Skeletal muscle tissue (tissue), 4 donors: ENCODE results near the gene TIMM23. TPM values are rescaled to one million over a fixed set of nuclear protein-coding genes. Genes with fewer than 3 reads are reported as not detected.
"Not testable (repeated sequence)": the region's sequence is repeated elsewhere in the genome, so short reads cannot be mapped to it uniquely, and the experiment has no call there.

Experiments used
- H3K27ac ChIP-seq: one replicate; pipeline ENCODE4 v1.7.0; 2013; ENCODE audit warnings: mild to moderate bottlenecking, low read depth, low read length, inconsistent platforms
- H3K27me3 ChIP-seq, 3 donors: one replicate each; pipeline ENCODE4 v1.7.0; 2013; ENCODE audit warnings: low read length in 3 of 3; ENCODE audit not compliant: control insufficient read depth in 3 of 3, insufficient read depth in 3 of 3
- H3K36me3 ChIP-seq, 3 donors: one replicate each; pipeline ENCODE4 v1.7.0; 2013; ENCODE audit warnings: low read length in 3 of 3; ENCODE audit not compliant: control insufficient read depth in 3 of 3, insufficient read depth in 3 of 3
- H3K4me1 ChIP-seq, 3 donors: one replicate each; pipeline ENCODE4 v1.7.0; 2013; ENCODE audit warnings: low read length in 3 of 3, mild to moderate bottlenecking in 3 of 3; ENCODE audit not compliant: control insufficient read depth in 3 of 3, insufficient read depth in 3 of 3
- H3K4me3 ChIP-seq, 3 donors: one replicate each; pipeline ENCODE4 v1.7.0; 2013; ENCODE audit warnings: low read length in 3 of 3
- H3K9ac ChIP-seq, 3 donors: one replicate each; pipeline ENCODE4 v1.7.0; 2013; ENCODE audit warnings: low read length in 3 of 3, mild to moderate bottlenecking in 3 of 3, moderate library complexity in 2 of 3, low read depth in 1 of 3
- H3K9me3 ChIP-seq, 3 donors: one replicate each; pipeline ENCODE4 v1.7.0; 2013; ENCODE audit warnings: low read length in 3 of 3; ENCODE audit not compliant: control insufficient read depth in 3 of 3
- total RNA-seq: library from RNA; depleted of rRNA; stranded (reverse); fragments of >200 nt; gene quantifications from one replicate; pipeline ENCODE4 v1.2.3, GENCODE V29; 2014
- donor health status: Osteomylitis.

TIMM23 gene
- total RNA-seq, 1 donor from 2014 or later, result 61.6 TPM

GRCh38 chr10:45956634-45957033, 15.7 kb upstream of the TIMM23 start:
- not testable (repeated sequence) for H3K36me3 ChIP-seq, H3K4me3 ChIP-seq, H3K27me3 ChIP-seq, H3K9ac ChIP-seq, H3K9me3 ChIP-seq, H3K27ac ChIP-seq, H3K4me1 ChIP-seq

- H3K4me3 ChIP-seq, H3K4me1 ChIP-seq, H3K9ac ChIP-seq, H3K36me3 ChIP-seq, H3K9me3 ChIP-seq, H3K27me3 ChIP-seq, H3K27ac ChIP-seq: not testable (repeated sequence)
Measured at GRCh38 chr10:45957928-45958327, 14.4 kb upstream of the TIMM23 start.

GRCh38 chr10:45962686-45963452, 9.4 kb upstream of the TIMM23 start:
- not testable (repeated sequence) for H3K4me1 ChIP-seq, H3K9ac ChIP-seq, H3K27ac ChIP-seq, H3K27me3 ChIP-seq, H3K9me3 ChIP-seq, H3K36me3 ChIP-seq, H3K4me3 ChIP-seq

DNA sequence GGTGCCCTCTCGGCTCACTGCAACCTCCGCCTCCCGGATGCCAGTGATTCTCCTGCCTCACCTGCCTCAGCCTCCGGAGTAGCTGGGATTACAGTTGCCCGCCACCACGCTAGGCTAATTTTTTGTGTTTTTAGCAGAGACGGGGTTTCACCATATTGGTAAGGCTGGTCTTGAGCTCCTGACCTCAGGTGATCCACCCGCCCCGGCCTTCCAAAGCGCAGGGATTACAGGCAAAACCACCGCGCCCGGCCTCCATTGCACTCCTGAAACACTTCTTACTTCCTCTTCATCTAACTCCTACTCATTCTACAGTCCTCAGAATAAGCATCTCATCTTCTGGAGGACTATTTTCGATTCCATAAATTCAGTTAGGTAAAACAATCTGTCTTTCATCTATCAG, 1.3 kb upstream of the TIMM23 start:
- Histone ChIP-seq H3K9ac (peak overlapping the region in 1 of 3 donors; percentile 86), H3K4me1 (peaks cover 6 to 17% (median 9%) of the 10 kb centered on the region in 3 donors), H3K4me3 (peak overlapping the region; percentile 80 to 86 (median 81))
- H3K27me3 ChIP-seq, H3K36me3 ChIP-seq, H3K27ac ChIP-seq, H3K9me3 ChIP-seq: not testable (repeated sequence)

GRCh38 chr10:45971742-45972105, 565 bp upstream of the TIMM23 start:
- H3K9ac ChIP-seq, result peak overlapping the region; percentile 68 to 86 (median 86)
- H3K4me1 ChIP-seq, result peaks cover 6 to 17% (median 9%) of the 10 kb centered on the region in 3 donors
- peak overlapping the region; percentile 70 for H3K27ac ChIP-seq
- not testable (repeated sequence) for H3K36me3 ChIP-seq, H3K27me3 ChIP-seq, H3K9me3 ChIP-seq
- H3K4me3 ChIP-seq, result peak overlapping the region; percentile 80 to 86 (median 81)

DNA sequence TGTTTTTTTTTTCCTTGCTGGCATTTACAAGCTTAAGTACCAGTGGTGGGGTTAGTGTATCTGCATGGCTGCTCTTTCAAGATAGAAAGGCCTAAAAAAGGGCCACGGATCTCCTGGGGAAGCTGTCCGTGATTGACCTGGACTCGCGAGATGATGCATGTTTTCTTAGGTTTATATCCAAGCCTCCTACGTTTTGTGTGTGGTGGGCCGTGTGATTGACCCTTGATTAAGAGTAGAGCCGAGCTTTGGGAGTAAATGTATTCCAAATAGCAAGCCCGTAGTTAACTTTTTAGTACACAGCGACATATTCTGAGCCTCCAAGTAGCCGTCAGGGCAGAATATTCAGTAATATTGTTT, 502 bp downstream of the TIMM23 start:
- Histone ChIP-seq H3K9ac (peak overlapping the region; percentile 86 to 89 (median 86)), H3K4me3 (peak overlapping the region; percentile 81 to 91 (median 86)), H3K4me1 (peaks cover 6 to 17% (median 9%) of the 10 kb centered on the region in 3 donors), H3K27ac (peak overlapping the region; percentile 70)
- H3K27me3 ChIP-seq, H3K36me3 ChIP-seq, H3K9me3 ChIP-seq: not testable (repeated sequence)

DNA sequence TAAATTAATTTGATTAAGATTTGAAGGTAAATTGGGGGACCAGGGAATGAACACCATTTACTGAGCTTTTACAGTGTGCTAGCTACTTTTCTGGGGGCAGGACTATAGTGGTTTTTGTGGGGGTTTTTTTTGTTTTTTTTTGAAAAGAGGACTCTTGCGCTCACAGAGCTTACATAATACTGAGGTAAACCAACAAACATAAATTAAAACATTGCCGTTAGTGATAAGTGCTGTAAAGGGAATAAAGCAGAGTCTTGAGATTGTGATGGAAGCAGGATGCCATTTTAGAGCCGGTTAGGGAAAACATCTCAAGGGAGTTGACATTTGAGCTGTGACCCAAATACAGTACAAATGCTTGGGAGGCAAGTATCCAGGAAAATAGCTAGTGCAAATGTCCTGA, 1.8 kb downstream of the TIMM23 start:
- H3K27ac ChIP-seq, H3K9me3 ChIP-seq, H3K9ac ChIP-seq: not testable (repeated sequence)

GRCh38 chr10:45978554-45978953, 6.3 kb downstream of the TIMM23 start:
- H3K27me3 ChIP-seq, H3K4me1 ChIP-seq, H3K4me3 ChIP-seq, H3K9ac ChIP-seq, H3K36me3 ChIP-seq, H3K9me3 ChIP-seq: not testable (repeated sequence)
- H3K27ac ChIP-seq, result peak overlapping the region; percentile 69

More for the DNA sequence above, 1.8 kb downstream of the TIMM23 start:
- H3K27me3 ChIP-seq, H3K36me3 ChIP-seq: not testable (repeated sequence)
- H3K4me3 ChIP-seq, result peak overlapping the region in 1 of 3 donors; percentile 13
- peaks cover 6 to 17% (median 9%) of the 10 kb centered on the region in 3 donors for H3K4me1 ChIP-seq

DNA sequence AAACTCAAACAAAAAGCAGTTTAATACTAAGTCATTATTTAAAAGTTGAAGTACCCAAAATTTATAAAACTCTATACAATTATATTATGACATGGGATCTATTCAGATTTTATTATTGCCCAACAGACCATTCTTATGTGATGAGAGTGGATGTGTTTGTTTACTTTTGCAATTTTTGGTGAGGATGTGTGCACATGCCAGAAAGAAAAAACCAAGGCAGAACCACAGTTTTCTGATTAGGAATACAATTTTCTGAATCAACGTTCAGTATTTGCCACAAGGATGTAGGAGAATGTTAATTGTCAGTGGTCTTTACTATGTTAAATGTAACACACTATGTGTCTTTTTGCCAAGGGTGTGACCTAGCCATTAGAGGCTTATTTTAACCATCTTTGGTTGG, 9.1 kb downstream of the TIMM23 start:
- H3K9ac ChIP-seq, H3K27ac ChIP-seq, H3K4me1 ChIP-seq, H3K27me3 ChIP-seq, H3K4me3 ChIP-seq, H3K9me3 ChIP-seq, H3K36me3 ChIP-seq: not testable (repeated sequence)

GRCh38 chr10:45983538-45984186, 11.4 kb downstream of the TIMM23 start:
- H3K9ac ChIP-seq, result not testable (repeated sequence)
- H3K36me3 ChIP-seq, result peaks cover 8 to 14% (median 14%) of the 10 kb centered on the region in 3 donors

More at GRCh38 chr10:45983538-45984186, 11.4 kb downstream of the TIMM23 start:
- not testable (repeated sequence) for H3K4me3 ChIP-seq, H3K4me1 ChIP-seq, H3K9me3 ChIP-seq, H3K27me3 ChIP-seq, H3K27ac ChIP-seq
